GM12878 (cell line): ENCODE measurements around the gene PLAAT3. TPM values are rescaled to one million over a fixed set of nuclear protein-coding genes. Genes with fewer than 3 reads are reported as not detected.
"Not testable (repeated sequence)": the region's sequence is repeated elsewhere in the genome, so short reads cannot be mapped to it uniquely, and the experiment has no call there.

Experiments used
- ATAC-seq: fragments of 200-7000 bp; cut with Tn5 transposase; 3 replicates; pipeline ENCODE4 v1.9.1; 2020; ENCODE audit warnings: mild to moderate bottlenecking, moderate library complexity
- BruUV-seq: library from RNA; stranded (reverse); fragments of 400-500 nt; replicated peaks from 2 replicates; lab custom pipeline; 2021; lab: Mats Ljungman, UMichigan
- CTCF ChIA-PET: fragments of 300-600 bp; sonication (Branson Sonifier 250); formaldehyde crosslinking; extraction: SDS; loops from one replicate; lab custom pipeline; 2021; ENCODE audit warnings: inconsistent platforms; lab: Yijun Ruan, JAX
- POLR2A ChIA-PET: fragments of 350-600 bp; formaldehyde crosslinking; extraction: SDS; loops from one replicate; lab custom pipeline; 2021; ENCODE audit warnings: inconsistent platforms; lab: Charles Lee
- RAD21 ChIA-PET: fragments of 300-600 bp; sonication (Branson Sonifier 250); formaldehyde crosslinking; loops from one replicate; lab custom pipeline; 2023; ENCODE audit warnings: antibody characterized with exemption; ENCODE audit not compliant: unreplicated experiment; lab: Charles Lee
- SMC1A ChIA-PET: fragments of 300-600 bp; sonication (Branson Sonifier 250); formaldehyde crosslinking; loops from one replicate; lab custom pipeline; 2023; ENCODE audit not compliant: unreplicated experiment, uncharacterized antibody; lab: Charles Lee
- DNase-seq: peaks from one replicate; pipeline ENCODE4 v3.0.0-alpha.2; 2011; ENCODE audit warnings: low read depth, low spot score
- FAIRE-seq: peaks from 3 replicates; lab custom pipeline; 2011; peaks lifted over from hg19 to GRCh38; lab: Jason Lieb, UNC
- H2AFZ ChIP-seq: 2 replicates; pipeline ENCODE4 v1.6.0; 2011; ENCODE audit warnings: low read depth, low read length, control low read depth; ENCODE audit not compliant: control insufficient read depth
- H3K27ac ChIP-seq: 2 replicates; pipeline ENCODE4 v1.5.1; 2011; ENCODE audit warnings: control low read depth; ENCODE audit not compliant: control insufficient read depth, insufficient read depth
- H3K27me3 ChIP-seq, 2 experiments: replicated peaks in 1 of 2; 2 replicates each; pipeline versions ENCODE4 v1.6.0 to v1.6.1; 2011; ENCODE audit warnings: low read length in 1 of 2; ENCODE audit not compliant: control insufficient read depth in 2 of 2, insufficient read depth in 2 of 2
- H3K36me3 ChIP-seq, 2 experiments: 2 replicates each; pipeline ENCODE4 v1.5.1; 2011; ENCODE audit warnings: low read length in 1 of 2; ENCODE audit not compliant: control insufficient read depth in 2 of 2, insufficient read depth in 2 of 2
- H3K4me1 ChIP-seq: 2 replicates; pipeline ENCODE4 v1.6.1; 2011; ENCODE audit warnings: mild to moderate bottlenecking, low read length, moderate library complexity, mixed read lengths; ENCODE audit not compliant: control insufficient read depth, insufficient read depth
- H3K4me2 ChIP-seq: 2 replicates; pipeline ENCODE4 v1.6.0; 2011; ENCODE audit warnings: control low read depth; ENCODE audit not compliant: control insufficient read depth, insufficient read depth
- H3K4me3 ChIP-seq: fragments of 200-600 bp; sonication (generic); 2 replicates; pipeline ENCODE4 v1.5.1; 2016
- H3K79me2 ChIP-seq: 2 replicates; pipeline ENCODE4 v1.6.0; 2011; ENCODE audit warnings: low read length; ENCODE audit not compliant: control insufficient read depth, insufficient read depth
- H3K9ac ChIP-seq: 2 replicates; pipeline ENCODE4 v1.8.0; 2011; ENCODE audit warnings: low read length, control low read depth, mixed read lengths; ENCODE audit not compliant: control insufficient read depth, insufficient read depth
- H3K9me3 ChIP-seq: replicated peaks from 3 replicates; pipeline ENCODE4 v1.5.1; 2011; ENCODE audit warnings: mild to moderate bottlenecking, low read length; ENCODE audit not compliant: control insufficient read depth, insufficient read depth
- H4K20me1 ChIP-seq: 2 replicates; pipeline ENCODE4 v1.6.0; 2011; ENCODE audit not compliant: control insufficient read depth, insufficient read depth
- GATAD2B ChIP-seq: fragments of 450-650 bp; conservative IDR thresholded peaks from 2 replicates; pipeline ENCODE4 v1.6.1; 2017; ENCODE audit warnings: low read depth, mild to moderate bottlenecking, moderate library complexity
- HDAC6 ChIP-seq: fragments of 200-600 bp; sonication (generic); IDR thresholded peaks from one replicate; pipeline ENCODE4 v1.8.0; 2017; ENCODE audit warnings: antibody characterized with exemption; ENCODE audit not compliant: unreplicated experiment
- NR2C1 ChIP-seq: fragments of 450-650 bp; IDR thresholded peaks from 2 replicates; pipeline ENCODE4 v1.6.1; 2017; ENCODE audit warnings: antibody characterized with exemption, mild to moderate bottlenecking, moderate library complexity
- ZNF207 ChIP-seq: fragments of 450-650 bp; IDR thresholded peaks from 2 replicates; pipeline ENCODE4 v1.6.1; 2014; ENCODE audit warnings: antibody characterized with exemption, mild to moderate bottlenecking, borderline replicate concordance
- WGBS: methylation state at CpG from one replicate; pipeline ENCODE4 v1.1.6; 2016; ENCODE audit warnings: low lambda C conversion rate; ENCODE audit not compliant: insufficient replicate concordance, insufficient coverage; ENCODE audit errors: missing lambda C conversion rate; 5-methylcytosine and 5-hydroxymethylcytosine counted together
- in situ Hi-C: fragments of 300-500 bp; cut with MboI; formaldehyde crosslinking; loops from 9 replicates; pipeline ENCODE4 v1.14.3; 2018; ENCODE audit warnings: mixed read lengths
- intact Hi-C: fragments of 100-400 bp; cut with micrococcal nuclease; formaldehyde crosslinking; loops from one replicate; pipeline ENCODE4 v1.14.2; 2022; ENCODE audit not compliant: unreplicated experiment
- polyA plus RNA-seq, 11 experiments: library from polyadenylated mRNA; depleted of rRNA in 4 of 11; unstranded in 6 of 11; stranded (reverse) in 5 of 11; fragments of >200 nt; fragmentation: Nextera tagmentation in 4 of 11; fragmentation: Illumina TruSeq in 1 of 11; extraction: Ambion mirVana in 4 of 11; extraction: Trizol in 1 of 11; gene quantifications; 1 replicate in 1 of 11; 2 replicates in 10 of 11; pipeline versions ENCODE4 v1.2.1 to v1.2.3, GENCODE V29; 2011 to 2016; ENCODE audit warnings: inconsistent platforms in 2 of 11, missing spikeins in 2 of 11, low read depth in 1 of 11
- total RNA-seq, 4 experiments: library from RNA; depleted of rRNA in 3 of 4; stranded (reverse); fragments of >200 nt in 3 of 4; fragmentation: Illumina TruSeq in 1 of 4; extraction: Trizol in 1 of 4; gene quantifications; 2 replicates each; pipeline versions ENCODE4 v1.2.1 to v1.2.3, GENCODE V29; 2013 to 2021

Gene PLAAT3
- total and polyA plus RNA-seq, 10 of the 15 experiments (the other 5 are each of a cell fraction or from before 2014, with no cell fraction given): 4.8 to 37.0 (median 14.8) TPM

GRCh38 chr11:63530021-63530420 lies 84.2 kb downstream of the PLAAT3 start:
- Histone ChIP-seq H3K4me3 (no peak overlapping the region), H2AFZ (no peak overlapping the region), H3K27me3 (no peaks in the 10 kb centered on the region), H3K36me3 (no peaks in the 10 kb centered on the region), H3K79me2 (no peaks in the 10 kb centered on the region), H4K20me1 (no peaks in the 10 kb centered on the region), H3K9ac (no peak overlapping the region), H3K9me3 (no peaks in the 10 kb centered on the region), H3K27ac (no peak overlapping the region), H3K4me2 (no peak overlapping the region), H3K4me1 (peaks cover 13% of the 10 kb centered on the region)
- ChIA-PET SMC1A (interaction anchor here (0.5 to 1.4 kb wide), 3 partner anchors 43 to 91 kb away, joined by 3 to 4 read pairs (median 4); no protein-coding TSS in a partner anchor), POLR2A (interaction anchor here (0.7 kb wide), 1 partner anchor 26 kb away, joined by 3 read pairs; no protein-coding TSS in a partner anchor), RAD21 (interaction anchor here (0.6 to 1.2 kb wide), 2 partner anchors 50 to 636 kb away, joined by 3 to 4 read pairs; no protein-coding TSS in a partner anchor), CTCF (interaction anchor here (1.2 to 1.7 kb wide), 2 partner anchors 49 to 107 kb away, joined by 3 to 6 read pairs; no protein-coding TSS in a partner anchor)
- DNase-seq (no peak), FAIRE-seq (no peak), ATAC-seq (no peak)
- TF ChIP-seq NR2C1: no peak
- TF ChIP-seq ZNF207: no peak
- no peak for TF ChIP-seq GATAD2B
- TF ChIP-seq HDAC6: no peak
- BruUV-seq: no TSS peak
- intact Hi-C loops (no loop called here), in situ Hi-C loops (no loop called here)
- 23% methylated on average over 2 of the region's 2 CpGs for WGBS

- H3K36me3 ChIP-seq, BruUV-seq, H3K9me3 ChIP-seq, H2AFZ ChIP-seq, in situ Hi-C loops, ATAC-seq, FAIRE-seq, H3K4me3 ChIP-seq, H3K27ac ChIP-seq, H3K27me3 ChIP-seq, H3K4me2 ChIP-seq, DNase-seq, H3K79me2 ChIP-seq, H3K9ac ChIP-seq, H3K4me1 ChIP-seq, H4K20me1 ChIP-seq, intact Hi-C loops: not testable (repeated sequence)
- SMC1A ChIA-PET: interaction anchor here (0.5 to 1.4 kb wide), 4 partner anchors 10 to 91 kb away, joined by 3 to 4 read pairs (median 4); no protein-coding TSS in a partner anchor
- RAD21 ChIA-PET: interaction anchor here (0.6 to 1.2 kb wide), 2 partner anchors 49 to 635 kb away, joined by 3 to 4 read pairs; no protein-coding TSS in a partner anchor
- POLR2A ChIA-PET: interaction anchor here (0.7 kb wide), 1 partner anchor 27 kb away, joined by 3 read pairs; no protein-coding TSS in a partner anchor
- WGBS: 45% methylated on average over 6 of the region's 6 CpGs
- CTCF ChIA-PET: interaction anchor here (0.6 to 1.7 kb wide), 3 partner anchors 49 to 229 kb away, joined by 3 to 6 read pairs (median 3); no protein-coding TSS in a partner anchor
Measured at GRCh38 chr11:63529373-63529772, 84.9 kb downstream of the PLAAT3 start.

GRCh38 chr11:63528729-63529278 lies 85.4 kb downstream of the PLAAT3 start:
- H3K4me2 ChIP-seq, ATAC-seq, H3K4me3 ChIP-seq, H4K20me1 ChIP-seq, in situ Hi-C loops, RAD21 ChIA-PET, H3K79me2 ChIP-seq, H3K9ac ChIP-seq, BruUV-seq, H3K27me3 ChIP-seq, H3K27ac ChIP-seq, H2AFZ ChIP-seq, DNase-seq, H3K4me1 ChIP-seq, FAIRE-seq, intact Hi-C loops, H3K36me3 ChIP-seq, H3K9me3 ChIP-seq: not testable (repeated sequence)
- ChIA-PET SMC1A (interaction anchor here (1.0 to 1.4 kb wide), 2 partner anchors 9 to 51 kb away, joined by 3 to 4 read pairs; no protein-coding TSS in a partner anchor), POLR2A (interaction anchor here (0.6 kb wide), 1 partner anchor 10 kb away, joined by 3 read pairs; no protein-coding TSS in a partner anchor), CTCF (interaction anchor here (0.6 to 1.7 kb wide), 2 partner anchors 48 to 229 kb away, joined by 3 to 6 read pairs; no protein-coding TSS in a partner anchor)
- 14% methylated on average over 1 of the region's 3 CpGs for WGBS
